GM18520 (cell line): ENCODE measurements around the gene GSK3A.

ENCODE experiments used
- ATAC-seq: cut with Tn5 transposase; IDR thresholded peaks from one replicate; pipeline ENCODE4 v1.9.1; 2021; ENCODE audit not compliant: unreplicated experiment

Gene GSK3A

GRCh38 chr19:42229301-42229854 is 13.0 kb downstream of the GSK3A start:
- no peak for ATAC-seq

GRCh38 chr19:42228641-42229040 is 13.8 kb downstream of the GSK3A start:
- no peak for ATAC-seq

GRCh38 chr19:42226886-42227285 is 15.5 kb downstream of the GSK3A start:
- no peak for ATAC-seq

GRCh38 chr19:42225718-42226292 is 16.6 kb downstream of the GSK3A start:
- ATAC-seq: no peak

GRCh38 chr19:42224940-42225717 is 17.3 kb downstream of the GSK3A start:
- no peak for ATAC-seq

- no peak for ATAC-seq
Observed at GRCh38 chr19:42220751-42221097, 21.7 kb downstream of the GSK3A start.

GRCh38 chr19:42219812-42220750 is 22.3 kb downstream of the GSK3A start, which contains the start of gene ZNF526:
Gene ZNF526, plus strand, starts transcription at chr19:42220312. Its CDS starts 4,092 bp downstream, at chr19:42224404.
- peak; percentile 72 for ATAC-seq

GRCh38 chr19:42217520-42218437 is 24.6 kb downstream of the GSK3A start, which contains the start of gene DEDD2:
Gene DEDD2, minus strand, starts transcription at chr19:42217677. Its CDS starts 670 bp downstream, at chr19:42217007.
- peak; percentile 61 for ATAC-seq

GRCh38 chr19:42216653-42217519 is 25.5 kb downstream of the GSK3A start:
- no peak for ATAC-seq

- no peak for ATAC-seq
Observed at GRCh38 chr19:42214810-42215485, 27.5 kb downstream of the GSK3A start.

- no peak for ATAC-seq
Observed at GRCh38 chr19:42212886-42213285, 29.5 kb downstream of the GSK3A start.

GRCh38 chr19:42208612-42209011 is 33.8 kb downstream of the GSK3A start:
- ATAC-seq: no peak

GRCh38 chr19:42207767-42208271 is 34.6 kb downstream of the GSK3A start:
- ATAC-seq: no peak

- ATAC-seq: no peak
Observed at GRCh38 chr19:42206871-42207755, 35.3 kb downstream of the GSK3A start.

GRCh38 chr19:42204664-42205063 is 37.7 kb downstream of the GSK3A start:
- no peak for ATAC-seq

GRCh38 chr19:42203700-42204099 is 38.7 kb downstream of the GSK3A start:
- no peak for ATAC-seq

GRCh38 chr19:42202290-42202880 is 40.0 kb downstream of the GSK3A start:
- no peak for ATAC-seq
